ENCODE results near the gene ARL14EP.

GRCh38 chr11:30380846-30381245 is 57.9 kb downstream of the ARL14EP start:
- TF ChIP-seq, protein P1, sequence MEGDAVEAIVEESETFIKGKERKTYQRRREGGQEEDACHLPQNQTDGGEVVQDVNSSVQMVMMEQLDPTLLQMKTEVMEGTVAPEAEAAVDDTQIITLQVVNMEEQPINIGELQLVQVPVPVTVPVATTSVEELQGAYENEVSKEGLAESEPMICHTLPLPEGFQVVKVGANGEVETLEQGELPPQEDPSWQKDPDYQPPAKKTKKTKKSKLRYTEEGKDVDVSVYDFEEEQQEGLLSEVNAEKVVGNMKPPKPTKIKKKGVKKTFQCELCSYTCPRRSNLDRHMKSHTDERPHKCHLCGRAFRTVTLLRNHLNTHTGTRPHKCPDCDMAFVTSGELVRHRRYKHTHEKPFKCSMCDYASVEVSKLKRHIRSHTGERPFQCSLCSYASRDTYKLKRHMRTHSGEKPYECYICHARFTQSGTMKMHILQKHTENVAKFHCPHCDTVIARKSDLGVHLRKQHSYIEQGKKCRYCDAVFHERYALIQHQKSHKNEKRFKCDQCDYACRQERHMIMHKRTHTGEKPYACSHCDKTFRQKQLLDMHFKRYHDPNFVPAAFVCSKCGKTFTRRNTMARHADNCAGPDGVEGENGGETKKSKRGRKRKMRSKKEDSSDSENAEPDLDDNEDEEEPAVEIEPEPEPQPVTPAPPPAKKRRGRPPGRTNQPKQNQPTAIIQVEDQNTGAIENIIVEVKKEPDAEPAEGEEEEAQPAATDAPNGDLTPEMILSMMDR (IDR thresholded peaks at IDR 0.05): no peak
- no peak for TF ChIP-seq POLR2A (IDR thresholded peaks at IDR 0.05)
